Large intestine (tissue), 3 donors: ENCODE results near the gene ZNF555. TPM values are rescaled to one million over a fixed set of nuclear protein-coding genes. Genes with fewer than 3 reads are reported as not detected.
"Not testable (repeated sequence)": the region's sequence is repeated elsewhere in the genome, so short reads cannot be mapped to it uniquely, and the experiment has no call there.

ENCODE experiments used
- DNase-seq, 2 donors: peaks; one replicate each; pipeline versions ENCODE4 v3.0.0 to v3.0.0-alpha.2; 2013
- H3K27ac ChIP-seq: one replicate; pipeline ENCODE4 v1.5.1; 2013; ENCODE audit warnings: low read length
- H3K27me3 ChIP-seq: 2 replicates; pipeline ENCODE4 v1.6.1; 2013; ENCODE audit warnings: low read length; ENCODE audit not compliant: control insufficient read depth, insufficient read depth
- H3K36me3 ChIP-seq: 2 replicates; pipeline ENCODE4 v1.6.1; 2013; ENCODE audit warnings: low read length; ENCODE audit not compliant: control insufficient read depth, insufficient read depth
- H3K4me1 ChIP-seq: one replicate; pipeline ENCODE4 v1.6.1; 2013; ENCODE audit warnings: low read length; ENCODE audit not compliant: control insufficient read depth, insufficient read depth
- H3K4me3 ChIP-seq: one replicate; pipeline ENCODE4 v1.5.1; 2013; ENCODE audit warnings: low read length
- H3K9me3 ChIP-seq: one replicate; pipeline ENCODE4 v1.6.1; 2013; ENCODE audit warnings: mild to moderate bottlenecking, low read depth, low read length, moderate library complexity; ENCODE audit not compliant: control insufficient read depth
- WGBS: methylation state at CpG from one replicate; pipeline ENCODE4 v1.1.5; 2013; ENCODE audit warnings: low lambda C conversion rate; ENCODE audit not compliant: insufficient coverage; 5-methylcytosine and 5-hydroxymethylcytosine counted together
- polyA plus RNA-seq: library from polyadenylated mRNA; unstranded; fragments of 120-200 nt; gene quantifications from one replicate; pipeline ENCODE4 v1.2.1, GENCODE V29; 2013

ZNF555 gene
- polyA plus RNA-seq, 1 donor = 4.9 TPM

DNA sequence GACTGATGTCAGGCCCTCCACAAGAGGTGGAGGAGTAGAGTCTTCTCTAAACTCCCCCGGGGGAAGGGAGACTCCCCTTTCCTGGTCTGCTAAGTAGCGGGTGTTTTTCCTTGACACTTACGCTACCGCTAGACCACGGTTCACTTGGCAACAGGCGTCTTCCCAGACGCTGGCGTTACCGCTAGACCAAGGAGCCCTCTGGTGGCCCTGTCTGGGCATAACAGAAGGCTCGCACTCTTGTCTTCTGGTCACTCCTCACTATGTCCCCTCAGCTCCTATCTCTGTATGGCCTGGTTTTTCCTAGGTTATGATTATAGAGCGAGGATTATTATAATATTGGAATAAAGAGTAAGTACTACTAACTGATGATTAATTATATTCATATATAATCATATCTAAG, 30.9 kb downstream of the ZNF555 start:
- not testable (repeated sequence) for H3K4me3 ChIP-seq, H3K36me3 ChIP-seq, H3K27ac ChIP-seq, H3K4me1 ChIP-seq, H3K27me3 ChIP-seq, DNase-seq
- no CpG with 5 or more reads among the region's 11 CpGs for WGBS
- peaks cover 14% of the 10 kb centered on the region for H3K9me3 ChIP-seq

DNA sequence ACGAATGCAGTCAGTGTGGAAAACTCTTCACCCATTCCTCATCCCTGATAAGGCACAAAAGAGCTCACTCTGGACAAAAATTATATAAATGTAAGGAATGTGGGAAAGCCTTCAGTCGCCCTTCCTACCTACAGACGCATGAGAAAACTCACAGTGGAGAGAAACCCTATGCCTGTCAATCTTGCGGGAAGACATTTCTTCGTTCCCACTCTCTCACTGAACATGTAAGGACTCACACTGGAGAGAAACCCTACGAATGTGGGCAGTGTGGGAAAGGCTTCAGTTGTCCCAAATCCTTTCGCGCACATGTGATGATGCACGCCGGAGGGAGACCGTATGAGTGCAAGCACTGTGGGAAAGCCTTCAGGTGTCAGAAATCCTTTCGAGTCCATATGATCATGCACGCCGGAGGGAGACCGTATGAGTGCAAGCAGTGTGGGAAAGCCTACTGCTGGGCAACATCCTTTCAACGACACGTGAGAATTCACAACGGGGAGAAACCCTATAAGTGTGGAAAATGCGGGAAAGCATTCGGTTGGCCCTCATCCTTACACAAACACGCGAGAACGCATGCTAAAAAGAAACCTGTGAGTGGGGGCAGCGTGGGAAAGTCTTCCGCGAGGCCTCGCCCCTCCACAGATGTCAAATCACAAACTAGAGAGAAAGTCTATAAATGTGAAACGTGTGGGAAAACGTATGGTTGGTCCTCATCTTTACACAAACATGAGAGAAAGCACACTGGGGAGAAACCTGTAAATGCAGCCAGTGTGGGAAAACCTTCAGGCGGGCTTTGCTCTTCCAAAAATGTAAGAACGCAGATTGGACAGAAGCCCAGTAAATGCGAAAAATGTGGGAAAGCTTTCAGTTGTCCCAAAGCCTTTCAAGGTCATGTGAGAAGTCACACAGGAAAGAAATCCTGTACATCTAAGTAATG, 36.4 kb downstream of the ZNF555 start:
- 89% methylated on average over 3 of the region's 32 CpGs for WGBS

GRCh38 chr19:2883686-2884439, 42.6 kb downstream of the ZNF555 start:
- WGBS = 100% methylated on average over 4 of the region's 14 CpGs
- Histone ChIP-seq H3K9me3 (peaks cover 5% of the 10 kb centered on the region), H3K27me3 (no peaks in the 10 kb centered on the region), H3K4me3 (no peak overlapping the region), H3K4me1 (no peaks in the 10 kb centered on the region), H3K27ac (no peak overlapping the region), H3K36me3 (no peaks in the 10 kb centered on the region)
- no peak for DNase-seq

More for the DNA sequence above, 36.4 kb downstream of the ZNF555 start:
- Histone ChIP-seq H3K9me3 (peaks cover 20% of the 10 kb centered on the region), H3K4me1 (no peaks in the 10 kb centered on the region), H3K4me3 (no peak overlapping the region), H3K36me3 (no peaks in the 10 kb centered on the region), H3K27me3 (no peaks in the 10 kb centered on the region), H3K27ac (no peak overlapping the region)
- DNase-seq = no peak

GRCh38 chr19:2885736-2886135, 44.5 kb downstream of the ZNF555 start:
- no peak for DNase-seq
- Histone ChIP-seq H3K9me3 (peaks cover 3% of the 10 kb centered on the region), H3K36me3 (no peaks in the 10 kb centered on the region), H3K27ac (no peak overlapping the region), H3K4me3 (no peak overlapping the region), H3K27me3 (no peaks in the 10 kb centered on the region), H3K4me1 (no peaks in the 10 kb centered on the region)
- WGBS = no CpG with 5 or more reads among the region's 17 CpGs

DNA sequence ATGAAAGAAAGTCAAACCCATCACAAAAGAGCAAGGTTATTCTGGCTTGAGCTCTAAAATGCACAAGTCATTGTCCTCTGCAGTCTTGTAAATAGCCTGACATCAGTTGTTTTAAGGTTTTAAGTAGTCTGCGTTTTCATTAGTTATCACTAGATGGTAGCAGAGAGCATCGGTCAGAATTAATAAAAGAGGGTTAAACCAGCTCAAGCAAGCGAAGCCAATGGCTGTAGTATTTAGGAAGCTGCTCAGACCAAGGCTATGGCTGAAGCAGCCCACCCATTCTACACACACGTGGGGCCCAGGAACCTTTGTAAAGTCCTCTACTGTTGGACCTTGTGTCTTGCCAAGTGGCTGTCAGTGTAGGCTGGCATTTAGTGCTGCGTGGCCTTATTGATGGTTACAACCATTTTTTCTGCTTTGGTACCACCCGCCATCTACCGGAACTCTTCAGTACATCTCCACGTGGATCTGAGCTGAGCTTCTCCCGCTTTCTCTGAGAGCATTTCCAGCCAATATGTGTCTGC, 46.2 kb downstream of the ZNF555 start:
- Histone ChIP-seq H3K27ac (no peak overlapping the region), H3K36me3 (no peaks in the 10 kb centered on the region)
- WGBS = no CpG with 5 or more reads among the region's 9 CpGs

GRCh38 chr19:2888731-2889224, 47.5 kb downstream of the ZNF555 start:
- Histone ChIP-seq H3K36me3 (no peaks in the 10 kb centered on the region), H3K4me1 (no peaks in the 10 kb centered on the region), H3K4me3 (peak overlapping the region; percentile 4), H3K27ac (no peak overlapping the region), H3K9me3 (peaks cover 3% of the 10 kb centered on the region), H3K27me3 (no peaks in the 10 kb centered on the region)
- DNase-seq = no peak
- no CpG with 5 or more reads among the region's 37 CpGs for WGBS

More for the DNA sequence above, 46.2 kb downstream of the ZNF555 start:
- Histone ChIP-seq H3K4me3 (no peak overlapping the region), H3K27me3 (no peaks in the 10 kb centered on the region), H3K4me1 (no peaks in the 10 kb centered on the region), H3K9me3 (peaks cover 3% of the 10 kb centered on the region)
- peak in 1 of 2 donors; percentile 59 for DNase-seq

- not testable (repeated sequence) for H3K27ac ChIP-seq, DNase-seq, H3K27me3 ChIP-seq, H3K36me3 ChIP-seq, H3K4me1 ChIP-seq, H3K4me3 ChIP-seq, H3K9me3 ChIP-seq
- WGBS = no CpG with 5 or more reads among the region's 8 CpGs
Measured at GRCh38 chr19:2890531-2890930, 49.3 kb downstream of the ZNF555 start.

DNA sequence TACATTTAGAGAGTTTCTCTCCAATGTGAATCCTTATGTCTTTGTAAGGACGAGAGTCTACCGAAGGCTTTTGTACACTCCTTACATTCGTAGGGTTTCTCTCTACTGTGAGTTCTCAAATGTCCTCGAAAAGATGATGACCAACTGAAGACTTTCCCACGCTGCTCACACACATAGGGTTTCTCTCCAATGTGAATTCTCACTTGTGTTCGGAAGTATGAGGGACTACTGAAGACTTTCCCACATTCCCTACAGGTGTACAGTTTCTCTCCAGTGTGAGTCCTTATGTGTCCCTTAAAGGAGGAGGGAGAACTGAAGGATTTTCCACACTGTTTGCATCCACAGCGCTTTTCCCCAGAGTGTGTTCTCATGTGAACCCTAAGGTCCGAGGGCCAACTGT, 55.4 kb downstream of the ZNF555 start:
- no peaks in the 10 kb centered on the region for H3K4me1 ChIP-seq
- peaks cover 6% of the 10 kb centered on the region for H3K9me3 ChIP-seq
- DNase-seq = no peak
- no peaks in the 10 kb centered on the region for H3K36me3 ChIP-seq
- 100% methylated on average over 1 of the region's 8 CpGs for WGBS
- H3K27me3 ChIP-seq = no peaks in the 10 kb centered on the region
- no peak overlapping the region for H3K4me3 ChIP-seq
- H3K27ac ChIP-seq = no peak overlapping the region

DNA sequence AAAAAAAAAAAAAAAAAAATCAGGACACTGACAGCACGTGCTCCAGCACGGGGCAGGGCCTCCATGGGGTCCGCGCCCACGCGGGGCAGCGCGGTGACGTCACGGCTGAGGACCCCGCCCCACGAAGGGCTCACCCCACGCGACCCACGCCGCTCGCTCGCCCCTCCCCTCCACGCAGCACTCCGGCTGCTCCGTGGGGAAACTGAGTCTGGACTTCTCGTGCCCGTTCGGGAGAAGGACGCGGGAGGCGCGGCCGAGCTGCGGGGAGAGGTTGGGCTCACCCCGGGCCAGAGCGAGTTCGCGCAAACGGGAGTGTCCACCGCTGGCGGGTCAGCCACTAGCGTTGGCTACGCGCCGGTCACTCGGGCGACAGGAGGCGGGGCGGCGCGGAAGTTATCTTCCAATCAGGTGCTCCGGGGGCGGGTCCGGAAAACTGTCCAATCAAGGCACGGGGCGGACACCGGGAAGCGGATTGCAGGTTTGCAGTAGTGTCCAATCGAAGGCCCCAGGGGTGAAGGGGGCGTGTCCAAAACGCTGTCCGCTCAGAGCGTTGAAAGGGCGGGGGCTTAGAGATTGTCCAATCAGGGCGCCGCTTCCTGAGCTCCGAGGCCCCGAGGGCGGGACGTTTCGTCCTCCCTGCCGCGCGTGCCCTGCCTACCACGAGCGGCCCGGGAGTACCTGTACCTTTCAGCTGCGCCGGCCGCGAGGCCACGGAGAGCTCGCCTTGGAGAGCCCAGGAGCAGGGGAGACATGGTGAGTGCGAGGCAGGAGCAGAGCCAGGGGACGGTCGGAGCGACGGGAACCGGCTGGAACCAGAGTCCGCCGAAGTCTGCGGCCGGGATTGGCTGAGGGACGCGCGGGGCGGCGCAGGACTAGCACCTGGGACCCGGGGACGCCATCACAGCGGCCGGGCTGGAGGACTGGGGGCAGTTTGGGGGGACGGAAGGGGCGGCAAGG, 59.3 kb downstream of the ZNF555 start, which contains the start of gene ZNF57:
TSS of gene ZNF57 (plus strand) at position 633 of the 957 bp plus-strand sequence. CDS start at position 751, 118 bp downstream.
- peak within 1 kb of the TSS; percentile 96 for H3K27ac ChIP-seq
- peaks cover 9% of the 10 kb centered on the region for H3K4me1 ChIP-seq
- H3K27me3 ChIP-seq = no peaks in the 10 kb centered on the region
- H3K36me3 ChIP-seq = no peaks in the 10 kb centered on the region
- peaks cover 6% of the 10 kb centered on the region for H3K9me3 ChIP-seq
- H3K4me3 ChIP-seq = peak within 1 kb of the TSS; percentile 96
- WGBS = no CpG with 5 or more reads among the region's 100 CpGs
- DNase-seq = peak; percentile 99 to 100
